B cell (primary cell): ENCODE measurements around the gene RARA.
"Not testable (repeated sequence)": the region's sequence is repeated elsewhere in the genome, so short reads cannot be mapped to it uniquely, and the experiment has no call there.

ENCODE experiments used
- CTCF ChIP-seq: fragments of 200-600 bp; IDR thresholded peaks from one replicate; pipeline ENCODE4 v1.8.0; 2022; ENCODE audit warnings: antibody characterized with exemption, mild to moderate bottlenecking
- EZH2 ChIP-seq: IDR thresholded peaks from 2 replicates; pipeline ENCODE4 v1.6.1; 2012; ENCODE audit warnings: borderline replicate concordance, low read depth, mild to moderate bottlenecking, moderate library complexity, low read length; ENCODE audit not compliant: insufficient read depth, poor library complexity, severe bottlenecking

- not testable (repeated sequence) for TF ChIP-seq EZH2, CTCF
Measured at GRCh38 chr17:40375786-40376185, 66.8 kb downstream of the RARA start.
